NCI-H1092 (cell line): ENCODE measurements around the gene PTPN2.
"Not testable (repeated sequence)": the region's sequence is repeated elsewhere in the genome, so short reads cannot be mapped to it uniquely, and the experiment has no call there.

ENCODE experiments used
- DNase-seq: peaks from one replicate; lab custom pipeline; 2025; lab: John Stamatoyannopoulos, UW

Gene PTPN2

DNA sequence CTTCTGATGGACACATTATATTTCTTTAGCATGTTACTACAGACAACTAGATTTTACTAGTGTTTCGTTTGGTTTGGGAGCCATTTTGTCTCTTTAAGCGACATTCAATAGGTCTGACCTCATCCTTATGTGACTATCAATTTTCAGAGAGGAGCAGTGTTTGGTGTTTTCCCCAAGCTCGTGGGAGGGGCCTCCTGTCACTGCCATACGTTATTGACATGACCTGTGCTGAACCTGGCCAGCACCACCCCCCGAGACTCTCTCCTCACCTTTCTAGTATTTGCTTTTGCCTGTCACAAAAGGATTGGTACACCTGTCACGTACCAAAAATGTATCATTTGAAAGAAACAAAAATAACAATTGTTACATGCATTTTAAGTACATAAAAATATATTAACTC is 111.9 kb downstream of the PTPN2 start:
- DNase-seq = no peak

DNA sequence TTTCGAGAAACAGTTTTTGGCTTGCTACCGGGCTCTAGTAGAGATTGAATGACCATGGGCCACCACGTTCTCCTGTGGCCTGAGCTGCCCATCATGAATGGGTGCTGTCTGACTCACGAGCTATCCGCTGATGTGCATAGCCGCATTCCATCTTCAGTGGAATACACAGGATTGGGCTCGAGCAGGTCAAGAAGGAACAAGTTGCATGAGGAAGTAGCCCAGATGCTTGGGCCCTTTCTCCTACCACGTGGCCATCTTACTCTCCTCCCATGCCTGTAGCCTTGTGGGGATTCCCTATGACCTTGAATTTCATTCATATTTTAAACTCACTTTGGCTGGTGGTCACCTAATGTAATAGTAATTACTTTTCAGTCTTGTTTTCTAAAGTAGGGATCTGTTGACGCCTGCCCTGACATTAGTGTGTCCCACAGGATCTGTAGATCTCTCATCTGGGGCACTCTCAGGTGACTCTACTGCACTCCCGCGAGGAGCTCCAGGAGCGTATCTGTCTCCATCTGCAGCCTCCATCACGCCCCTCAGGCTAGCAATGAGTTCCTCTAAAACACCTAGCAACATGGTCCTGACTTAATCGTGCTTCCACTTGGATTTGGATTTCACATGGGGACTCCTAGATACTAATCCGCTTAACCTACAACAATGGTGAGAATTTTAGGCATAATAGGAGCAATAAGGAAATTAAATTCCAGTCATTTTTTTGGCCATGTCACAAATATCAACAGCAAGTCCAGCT is 113.4 kb downstream of the PTPN2 start:
- DNase-seq = no peak

DNA sequence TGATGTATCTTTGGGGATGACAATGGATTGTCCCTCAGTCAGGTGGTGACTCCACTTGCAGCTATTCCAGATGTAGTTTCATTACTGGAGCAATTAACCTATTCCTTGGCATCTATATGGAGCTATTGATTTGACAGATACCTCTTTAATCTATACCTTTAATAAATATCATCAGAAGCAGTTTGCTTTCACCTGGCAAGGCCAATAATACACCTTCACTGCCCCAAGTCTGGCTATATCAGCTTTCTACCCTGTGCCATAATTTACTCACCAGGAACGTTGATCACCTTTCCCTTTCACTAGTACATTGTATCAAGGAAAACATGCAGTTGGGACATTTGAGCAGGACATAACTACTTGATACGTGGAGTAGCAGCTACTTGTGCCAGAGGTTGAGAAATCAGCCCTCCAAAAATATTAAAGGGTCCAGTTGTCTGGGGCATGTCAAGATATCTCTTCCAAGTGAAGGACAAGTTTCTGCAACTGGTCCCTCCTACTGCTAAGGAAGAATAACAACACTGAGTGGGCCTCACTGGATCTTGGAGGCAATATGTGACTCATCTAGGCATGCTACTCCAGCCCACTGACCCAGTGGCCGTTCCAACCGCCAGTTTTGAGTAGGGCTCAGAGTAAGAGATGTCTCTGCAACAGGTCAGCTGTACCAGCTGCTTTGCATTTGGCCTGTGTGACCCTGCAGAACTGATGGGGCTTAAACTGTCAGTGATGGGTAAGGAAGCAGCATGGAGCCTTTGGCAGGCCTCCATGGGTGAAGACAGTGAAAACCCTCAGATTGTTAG is 114.2 kb downstream of the PTPN2 start:
- no peak for DNase-seq

DNA sequence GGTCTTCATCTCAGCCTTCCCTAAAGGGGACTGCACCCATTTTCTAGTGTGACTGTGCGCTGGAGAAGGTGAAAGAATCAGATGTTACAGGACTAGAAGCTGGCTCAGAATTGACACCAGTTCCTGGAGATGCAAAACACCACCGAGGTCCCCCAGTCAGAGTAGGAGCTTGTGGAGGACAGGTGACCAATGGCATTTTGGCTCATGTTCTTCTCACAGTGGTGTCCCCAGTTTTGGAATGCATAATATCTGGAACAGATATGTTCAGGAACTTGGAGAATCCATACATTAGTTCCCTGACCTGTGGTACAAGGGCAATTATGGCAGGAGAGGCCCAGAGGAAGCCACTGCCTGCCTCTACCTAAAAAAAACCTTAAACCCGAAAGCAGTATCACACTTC is 114.9 kb downstream of the PTPN2 start:
- no peak for DNase-seq

DNA sequence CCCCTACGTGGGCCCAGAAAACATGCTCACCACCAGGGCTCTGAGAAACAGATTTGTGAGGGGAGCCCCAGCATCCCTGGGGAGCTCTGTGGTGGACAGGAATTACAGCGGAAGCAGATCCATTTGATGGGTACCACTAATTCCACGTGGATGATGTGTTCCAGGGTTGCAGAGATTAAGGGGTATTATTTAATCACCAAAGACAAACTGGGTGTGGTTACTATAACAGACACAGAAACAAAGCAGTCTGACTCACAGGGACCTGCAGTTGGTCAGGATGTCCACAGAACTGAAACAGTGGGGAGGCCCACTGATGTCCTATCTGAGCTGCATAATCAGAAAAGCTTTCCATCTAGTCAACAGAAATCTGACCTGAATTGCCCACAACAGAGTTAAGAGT is 115.4 kb downstream of the PTPN2 start:
- DNase-seq = no peak

DNA sequence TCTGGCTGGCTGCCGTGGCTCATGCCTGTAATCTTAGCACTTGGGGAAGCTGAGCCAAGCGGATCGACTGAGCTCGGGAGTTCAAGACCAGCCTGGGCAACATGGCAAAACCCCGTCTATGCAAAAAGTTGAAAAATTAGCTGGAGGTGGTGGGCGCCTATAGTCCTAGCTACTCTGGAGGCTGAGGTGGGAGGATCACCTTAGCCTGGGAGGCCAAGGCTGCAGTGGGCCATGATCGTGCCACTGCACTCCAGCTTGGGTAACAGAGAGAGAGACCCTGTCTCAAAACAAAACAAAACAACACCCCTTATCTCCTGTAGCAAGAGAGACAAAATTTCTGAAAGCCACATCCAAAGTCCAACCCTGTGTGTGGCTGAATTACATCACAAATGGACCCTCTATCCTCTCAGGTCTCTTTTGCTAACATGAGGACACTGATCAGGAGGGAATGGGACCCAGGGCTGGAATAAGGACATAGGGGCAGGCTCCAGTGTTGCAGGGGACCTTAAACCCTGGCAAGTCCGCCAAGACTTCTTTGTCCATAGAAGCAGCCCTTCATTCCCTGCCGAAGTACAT is 116.4 kb downstream of the PTPN2 start:
- DNase-seq = no peak

DNA sequence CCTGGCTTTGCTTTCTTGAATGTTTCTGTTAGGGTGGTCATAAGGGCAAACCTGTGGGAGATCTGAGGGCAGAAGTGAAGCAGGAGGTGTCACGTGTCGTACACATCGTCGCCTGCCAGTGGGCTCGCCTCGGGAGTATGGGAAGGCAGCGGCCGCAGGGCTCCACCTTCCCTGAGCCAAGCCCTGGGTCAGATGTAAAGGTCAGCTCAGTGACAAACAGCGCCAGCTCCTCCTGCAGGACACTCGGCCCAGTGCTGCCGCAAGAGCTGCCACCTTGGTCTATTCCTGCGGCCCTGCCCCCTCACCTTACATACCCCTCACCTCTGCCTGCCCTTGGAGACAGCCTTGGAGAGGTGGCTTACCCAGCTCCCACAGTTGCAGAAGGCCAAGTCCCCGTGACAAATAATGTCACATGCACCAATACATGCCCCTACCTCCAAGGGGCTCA is 117.0 kb downstream of the PTPN2 start:
- DNase-seq = no peak

DNA sequence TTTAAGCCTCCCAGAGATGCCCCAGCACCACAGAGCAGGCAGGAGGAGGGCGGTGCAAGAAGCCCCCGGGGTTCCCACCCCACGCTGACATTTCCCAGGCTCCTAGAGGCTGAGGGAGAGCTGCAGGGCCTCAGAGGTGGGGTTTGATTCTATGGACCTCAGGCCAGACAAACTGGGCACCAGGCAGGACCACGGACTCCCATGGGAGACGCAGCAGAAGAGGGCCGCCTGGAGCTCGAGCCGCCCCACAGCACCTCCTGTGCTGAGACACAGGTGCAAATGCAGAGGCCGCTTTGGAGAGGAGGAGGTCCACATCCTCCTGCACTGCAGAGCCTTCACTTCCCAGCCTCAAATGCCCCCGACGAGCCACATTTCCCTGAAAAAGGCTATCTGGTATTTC is 118.5 kb downstream of the PTPN2 start:
- DNase-seq = no peak

DNA sequence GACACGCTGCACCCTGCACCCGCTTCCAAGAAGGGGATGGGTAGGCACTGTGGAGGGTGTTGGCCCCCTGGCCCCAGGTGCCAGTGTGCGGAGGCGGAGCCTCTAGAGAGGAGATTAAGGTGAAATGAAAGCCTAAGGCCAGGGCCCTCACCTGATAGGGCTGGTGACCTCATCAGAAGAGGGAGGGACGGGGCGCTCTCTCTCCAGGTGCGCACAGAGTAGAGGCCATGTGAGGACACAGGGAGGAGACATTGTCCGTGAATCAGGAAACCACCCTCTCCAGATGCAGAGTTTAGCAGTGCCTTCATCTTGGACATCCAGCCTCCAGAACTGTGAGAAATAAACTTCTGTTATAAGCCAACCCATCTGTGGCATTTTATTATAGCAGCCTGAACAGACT is 118.9 kb downstream of the PTPN2 start:
- no peak for DNase-seq

DNA sequence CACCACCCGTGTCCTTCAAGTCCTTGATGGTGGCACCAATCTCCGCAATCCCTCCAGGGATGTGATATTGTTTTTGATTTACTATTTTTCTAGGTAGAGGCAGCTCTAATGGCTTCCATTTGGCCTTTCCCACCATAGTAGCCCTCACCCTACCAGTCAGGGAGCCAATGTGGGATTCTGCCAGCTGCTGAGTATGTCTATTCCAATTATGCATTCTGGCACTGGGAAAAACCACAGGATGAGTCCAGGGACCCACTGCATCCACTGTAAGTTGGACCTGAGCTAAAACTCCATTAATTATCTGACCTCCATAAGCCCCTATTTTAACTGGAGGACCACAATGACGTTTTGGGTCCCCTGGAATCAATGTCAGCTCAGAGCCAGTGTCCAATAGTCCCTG is 125.5 kb downstream of the PTPN2 start:
- DNase-seq = not testable (repeated sequence)

DNA sequence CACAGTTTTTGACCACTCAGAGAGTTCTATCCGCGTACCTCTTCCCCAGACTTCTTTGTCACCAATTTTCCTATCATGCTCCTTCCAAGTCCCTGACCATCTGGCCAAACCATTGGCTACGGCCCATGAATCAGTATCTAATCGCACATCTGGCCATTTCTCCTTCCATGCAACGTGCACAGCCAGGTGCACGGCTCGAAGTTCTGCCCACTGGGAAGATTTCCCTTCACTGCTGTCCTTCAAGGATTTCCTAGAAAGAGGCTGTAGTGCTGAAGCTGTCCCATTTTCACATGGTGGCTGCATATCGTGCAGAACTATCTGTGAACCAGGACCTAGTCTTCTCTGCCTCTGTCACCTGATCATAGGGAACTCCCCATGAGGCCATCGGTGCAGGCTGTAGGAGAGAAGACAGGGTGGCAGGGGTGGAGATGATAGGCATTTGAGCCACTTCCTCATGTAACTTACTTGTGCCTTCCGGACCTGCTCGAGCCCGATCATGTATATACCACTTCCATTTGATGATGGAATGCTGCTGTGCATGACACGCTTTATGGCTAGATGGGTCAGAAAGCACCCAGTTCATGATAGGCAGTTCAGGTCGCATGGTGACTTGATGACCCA is 127.3 kb downstream of the PTPN2 start:
- DNase-seq = not testable (repeated sequence)

DNA sequence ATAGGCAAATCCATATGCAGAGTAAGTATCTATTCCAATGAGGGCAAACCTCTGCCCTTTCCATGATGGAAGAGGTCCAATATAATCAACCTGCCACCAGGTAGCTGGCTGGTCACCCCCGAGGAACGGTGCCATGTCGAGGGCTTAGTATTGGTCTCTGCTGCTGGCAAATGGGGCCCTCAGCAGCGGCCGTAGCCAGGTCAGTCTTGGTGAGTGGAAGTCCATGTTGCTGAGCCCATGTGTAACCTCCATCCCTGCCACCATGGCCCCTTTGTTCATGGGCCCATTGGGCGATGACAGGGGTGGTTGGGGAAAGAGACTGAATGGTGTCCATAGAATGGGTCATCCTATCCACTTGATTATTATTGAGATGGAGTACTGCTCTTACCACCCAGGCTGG is 128.4 kb downstream of the PTPN2 start:
- not testable (repeated sequence) for DNase-seq

DNA sequence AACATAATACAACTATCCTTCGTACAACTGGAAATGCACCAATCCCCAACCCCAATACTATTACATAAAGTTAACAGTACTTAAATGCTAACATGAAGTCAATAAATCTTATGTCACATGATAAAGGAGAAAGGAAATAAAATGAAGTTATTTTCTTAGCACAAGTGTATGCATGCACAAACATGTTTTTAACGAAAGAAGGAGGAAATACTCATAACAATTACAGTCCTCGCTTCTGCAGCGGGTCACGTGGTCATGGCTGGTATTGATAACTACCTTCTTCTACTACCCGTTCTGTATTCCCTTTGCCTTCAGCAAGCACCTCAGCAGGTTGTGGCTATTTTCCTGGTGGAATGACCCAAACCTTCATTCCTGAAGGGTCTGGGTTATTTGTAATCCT is 129.5 kb downstream of the PTPN2 start:
- no peak for DNase-seq

DNA sequence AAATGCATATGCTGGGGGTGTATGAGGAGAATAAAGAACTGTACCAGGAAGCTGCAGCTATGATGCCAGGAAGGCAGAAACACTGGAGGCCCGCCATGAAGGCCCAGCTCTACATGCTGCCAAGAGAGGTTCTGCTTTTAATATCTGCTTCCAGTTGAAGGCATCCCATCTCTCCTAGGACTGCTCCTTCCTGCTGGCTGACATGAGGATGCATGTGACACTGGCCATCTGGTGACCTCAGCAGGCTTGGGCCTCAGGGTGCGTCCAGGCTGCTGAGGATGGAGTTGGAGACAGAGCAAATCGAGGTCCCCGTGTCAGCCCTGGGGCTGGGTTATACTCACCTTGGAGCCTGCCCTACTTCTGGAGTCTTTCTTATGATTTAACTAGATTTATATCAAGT is 132.1 kb downstream of the PTPN2 start:
- no peak for DNase-seq

DNA sequence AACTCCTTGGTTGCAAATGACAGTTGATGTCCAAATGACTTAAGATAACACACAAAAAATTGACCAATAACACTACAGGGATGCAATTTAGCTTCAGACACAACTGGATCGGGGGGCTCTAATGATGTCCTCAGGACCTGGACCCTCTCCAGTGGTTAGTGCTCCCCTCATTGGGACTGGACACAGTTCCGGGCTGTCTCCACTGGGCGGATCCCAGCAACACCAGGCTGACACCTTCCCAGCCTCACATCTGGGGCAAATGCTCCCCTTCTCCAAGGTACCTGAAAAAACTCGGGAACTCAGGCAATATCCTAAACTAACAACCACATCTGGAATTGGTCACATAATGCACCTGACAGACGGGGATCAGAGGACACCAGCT is 132.5 kb downstream of the PTPN2 start:
- no peak for DNase-seq

DNA sequence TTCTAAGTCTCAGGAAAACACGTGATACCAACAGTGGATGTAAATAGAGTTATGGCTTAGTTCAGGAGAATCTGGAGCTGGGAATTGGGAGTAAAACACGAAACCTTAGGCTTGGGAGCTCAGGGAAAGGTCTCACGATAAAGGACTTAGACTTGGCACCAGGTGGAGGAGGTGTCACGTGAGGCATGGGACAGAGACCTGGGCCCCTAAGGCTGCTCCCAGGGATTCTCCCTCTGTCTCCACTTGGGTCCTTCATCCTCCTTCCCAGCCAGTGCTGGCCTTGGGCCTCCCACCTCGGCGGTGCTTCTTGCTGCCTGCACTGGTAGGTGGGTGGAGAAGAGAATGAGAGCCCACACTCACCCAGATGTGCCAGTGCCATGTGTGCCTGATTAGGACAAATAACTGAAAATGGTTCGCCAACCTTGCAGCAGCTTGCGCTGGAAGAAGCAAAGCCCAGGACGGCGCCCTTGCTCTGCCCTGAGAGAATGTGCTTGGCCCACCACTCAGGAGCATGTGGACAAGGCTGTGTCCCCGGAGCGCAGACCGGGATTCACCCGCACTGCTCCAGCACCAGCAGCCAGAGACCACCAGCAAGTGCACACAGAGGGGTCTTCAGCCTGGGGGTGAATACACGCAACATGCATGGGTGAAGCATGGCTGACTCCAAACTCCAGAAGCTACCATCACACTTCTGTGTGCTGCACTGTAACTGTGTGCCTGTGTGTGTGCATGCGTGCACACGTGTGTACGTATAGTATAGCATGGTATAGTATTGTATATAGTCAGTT is 133.1 kb downstream of the PTPN2 start:
- no peak for DNase-seq

DNA sequence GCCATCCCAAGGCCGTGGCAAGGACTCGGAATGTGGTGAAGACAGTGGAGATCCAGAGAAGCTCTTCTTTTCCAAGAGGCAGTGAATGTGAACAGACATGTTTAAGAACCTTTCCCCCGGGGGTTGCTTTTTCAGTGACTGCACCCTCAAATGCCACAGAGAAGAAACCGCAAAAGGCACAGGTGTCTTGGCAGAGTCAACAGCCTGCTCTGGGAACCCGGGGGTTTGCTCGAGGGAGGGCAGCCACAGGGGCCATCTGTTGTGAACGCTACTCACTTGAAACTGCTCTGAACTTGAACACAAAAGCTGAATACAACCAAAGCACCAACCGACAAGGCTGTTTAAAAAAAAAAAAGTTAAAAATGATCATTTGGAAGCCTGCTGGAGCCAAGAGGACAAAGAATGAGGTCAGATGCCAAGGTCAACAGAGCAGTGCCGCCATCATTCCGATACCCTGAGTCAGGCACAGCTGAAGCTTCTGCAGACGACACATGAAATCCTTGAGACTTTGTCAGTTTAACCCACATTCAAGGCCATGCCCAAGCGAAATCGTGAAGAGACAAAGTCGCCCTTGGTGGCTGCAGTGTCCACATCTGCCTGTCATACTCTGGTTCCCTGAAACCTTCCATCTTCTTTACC is 133.8 kb downstream of the PTPN2 start:
- no peak for DNase-seq

DNA sequence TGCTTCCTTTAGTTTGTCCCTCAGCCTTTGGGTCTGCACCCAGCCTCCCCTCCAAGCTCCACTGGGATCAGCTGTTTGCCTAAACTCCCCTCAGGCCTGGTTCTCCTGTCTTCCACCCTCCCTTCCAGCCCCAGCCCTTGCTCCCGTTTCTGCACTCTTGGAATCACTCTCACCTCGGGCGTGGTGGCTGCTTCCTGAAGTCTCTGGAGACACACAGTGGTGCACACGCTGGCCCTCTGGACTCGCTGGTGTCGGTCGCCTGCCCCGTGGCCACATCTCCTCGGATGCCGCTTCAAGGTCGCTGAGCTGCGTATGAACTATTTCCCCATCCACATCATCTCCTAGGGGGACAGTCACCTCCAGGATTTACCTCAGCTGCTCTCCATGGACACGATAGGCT is 134.9 kb downstream of the PTPN2 start:
- DNase-seq = no peak

DNA sequence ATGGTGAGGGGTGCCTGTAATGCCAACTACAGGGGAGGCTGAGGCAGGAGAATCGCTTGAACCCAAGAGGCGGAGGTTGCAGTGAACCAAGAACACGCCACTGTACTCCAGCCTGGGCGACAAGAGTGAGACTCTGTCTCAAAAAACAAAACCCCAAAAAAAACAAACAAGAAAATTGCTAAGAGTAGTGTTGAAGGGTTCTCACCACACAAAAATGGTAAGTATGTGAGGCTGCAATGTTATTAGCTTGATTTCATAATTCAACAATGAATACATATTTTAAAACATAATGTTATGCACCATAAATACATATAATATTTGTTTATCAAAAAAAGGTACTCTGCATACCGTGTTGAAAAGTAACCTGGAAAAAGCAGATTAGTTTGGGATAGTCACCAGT is 135.4 kb downstream of the PTPN2 start:
- no peak for DNase-seq

DNA sequence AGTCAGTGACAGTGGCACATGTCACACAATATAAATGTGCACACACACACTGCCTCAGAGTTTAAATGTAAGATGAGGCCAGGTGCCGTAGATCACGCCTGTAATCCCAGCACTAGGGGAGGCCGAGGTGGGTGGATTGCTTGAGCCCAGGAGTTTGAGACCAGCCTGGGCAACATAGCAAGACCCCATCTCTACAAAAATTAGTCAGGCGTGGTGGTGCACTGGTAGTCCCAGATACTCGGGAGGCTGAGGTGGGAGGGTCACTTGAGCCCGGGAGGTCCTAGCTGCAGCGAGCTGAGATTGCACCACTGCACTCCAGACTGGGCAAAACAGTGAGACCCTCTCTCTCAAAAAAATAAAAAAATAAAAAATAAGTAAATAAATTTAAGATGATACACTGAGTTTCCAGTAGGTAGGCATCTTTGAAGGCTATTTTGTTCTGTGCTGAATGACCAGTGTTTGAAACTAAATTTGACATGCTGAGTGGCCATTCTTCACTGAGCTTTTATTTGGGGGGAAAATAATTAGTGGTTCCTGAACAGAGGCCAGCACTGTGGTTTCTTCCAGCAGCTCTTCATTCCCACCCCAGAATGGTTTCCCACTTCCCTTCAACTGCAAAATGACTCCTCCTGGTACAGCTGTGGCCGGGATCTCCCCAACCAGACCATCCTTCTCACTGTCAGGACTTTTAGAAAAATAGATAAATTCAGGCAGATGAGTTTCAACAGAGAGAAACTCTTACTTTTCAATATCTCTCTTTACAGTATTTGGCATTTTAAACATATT is 136.3 kb downstream of the PTPN2 start:
- DNase-seq = no peak
